Panc1 (cell line): Measurements from ENCODE around the gene ZNF384. TPM values are rescaled to one million over a fixed set of nuclear protein-coding genes. Genes with fewer than 3 reads are reported as not detected.

Experiments used
- ATAC-seq: fragments of 200-7000 bp; cut with Tn5 transposase; 2 replicates; pipeline ENCODE4 v1.9.1; 2020; ENCODE audit warnings: mild to moderate bottlenecking, moderate library complexity
- BruUV-seq: library from RNA; stranded (reverse); fragments of 400-500 nt; replicated peaks from 2 replicates; lab custom pipeline; 2021; lab: Mats Ljungman, UMichigan
- CTCF ChIA-PET: fragments of 300-600 bp; sonication (Branson Sonifier 250); formaldehyde crosslinking; loops from one replicate; lab custom pipeline; 2022; ENCODE audit warnings: antibody characterized with exemption; lab: Charles Lee
- POLR2A ChIA-PET: fragments of 300-600 bp; sonication (Branson Sonifier 250); formaldehyde crosslinking; loops from one replicate; lab custom pipeline; 2022; ENCODE audit warnings: antibody characterized with exemption; lab: Charles Lee
- DNase-seq: peaks from one replicate; pipeline ENCODE4 v3.0.0-alpha.2; 2010; ENCODE audit warnings: low read depth, low spot score
- H3K27ac ChIP-seq: 2 replicates; pipeline ENCODE4 v1.5.1; 2011; ENCODE audit warnings: mild to moderate bottlenecking, low read length, inconsistent platforms
- H3K27me3 ChIP-seq: fragments of 200-500 bp; sonication (Bioruptor generic); 2 replicates; pipeline ENCODE4 v1.6.0; 2014; ENCODE audit warnings: low read length, inconsistent platforms; ENCODE audit not compliant: control insufficient read depth, insufficient read depth
- H3K36me3 ChIP-seq: fragments of 200-500 bp; sonication (Bioruptor generic); 2 replicates; pipeline ENCODE4 v1.5.1; 2014; ENCODE audit warnings: inconsistent platforms, mild to moderate bottlenecking, low read length, moderate library complexity; ENCODE audit not compliant: control insufficient read depth, insufficient read depth
- H3K4me1 ChIP-seq: 2 replicates; pipeline ENCODE4 v1.5.1; 2011; ENCODE audit warnings: inconsistent platforms, mild to moderate bottlenecking, low read length, moderate library complexity; ENCODE audit not compliant: control insufficient read depth, insufficient read depth
- H3K4me3 ChIP-seq, 2 experiments: 2 replicates each; pipeline ENCODE4 v1.5.1; 2011 to 2012; ENCODE audit warnings: low read depth in 2 of 2, low read length in 2 of 2, mild to moderate bottlenecking in 2 of 2, inconsistent platforms in 1 of 2, moderate library complexity in 1 of 2
- H3K9me3 ChIP-seq: fragments of 200-500 bp; sonication (Bioruptor generic); 2 replicates; pipeline ENCODE4 v1.5.1; 2014; ENCODE audit warnings: low read depth, mild to moderate bottlenecking, inconsistent platforms, low read length, moderate library complexity; ENCODE audit not compliant: control insufficient read depth, insufficient read depth
- CTCF ChIP-seq: fragments of 450-650 bp; IDR thresholded peaks from 2 replicates; pipeline ENCODE4 v1.5.1; 2017; ENCODE audit warnings: mild to moderate bottlenecking
- POLR2AphosphoS5 ChIP-seq: IDR thresholded peaks from 2 replicates; pipeline ENCODE4 v1.6.1; 2012; ENCODE audit warnings: mild to moderate bottlenecking, low read depth, low read length, moderate library complexity
- REST ChIP-seq, 2 experiments: IDR thresholded peaks; 2 replicates each; pipeline ENCODE4 v1.6.1; 2011 to 2012; ENCODE audit warnings: low read depth in 2 of 2, control low read depth in 1 of 2, low read length in 1 of 2, mild to moderate bottlenecking in 1 of 2, moderate library complexity in 1 of 2; ENCODE audit not compliant: insufficient read depth in 1 of 2
- SIN3A ChIP-seq: IDR thresholded peaks from 2 replicates; pipeline ENCODE4 v1.6.1; 2012; ENCODE audit warnings: low read depth, mild to moderate bottlenecking, low read length, moderate library complexity, borderline replicate concordance; ENCODE audit not compliant: insufficient read depth
- TCF7L2 ChIP-seq: IDR thresholded peaks from 2 replicates; pipeline ENCODE4 v1.6.1; 2011; ENCODE audit warnings: mild to moderate bottlenecking, low read depth, low read length, inconsistent platforms
- in situ Hi-C: cut with HindIII; loops from 2 replicates; pipeline ENCODE4 v1.10.0; 2016; ENCODE audit warnings: low sequenced_read_pairs, low pct_unique_long_range_greater_than_20kb
- intact Hi-C: fragments of 100-400 bp; cut with micrococcal nuclease; formaldehyde crosslinking; loops from one replicate; pipeline ENCODE4 v1.10.0; 2022; ENCODE audit not compliant: unreplicated experiment
- total RNA-seq: library from RNA; stranded (reverse); gene quantifications from one replicate; pipeline ENCODE4 v1.2.1, GENCODE V29; 2021; ENCODE audit not compliant: unreplicated experiment

Gene ZNF384
- total RNA-seq, 1 experiment from 2014 or later, result 54.3 TPM

GRCh38 chr12:6695313-6696045, 6.3 kb upstream of the ZNF384 start:
- Histone ChIP-seq H3K9me3 (no peaks in the 10 kb centered on the region), H3K4me3 (no peak overlapping the region), H3K4me1 (no peaks in the 10 kb centered on the region), H3K36me3 (no peaks in the 10 kb centered on the region), H3K27me3 (peaks cover 2% of the 10 kb centered on the region; the same call in 1 of the 2 replicates), H3K27ac (no peak overlapping the region)
- ATAC-seq, result no peak
- ChIA-PET CTCF (no interaction called here), POLR2A (no interaction called here)
- intact Hi-C loops, result no loop called here
- TF ChIP-seq SIN3A, result no peak
- no peak for TF ChIP-seq CTCF
- no peak for TF ChIP-seq POLR2AphosphoS5
- no peak for TF ChIP-seq TCF7L2
- no peak for TF ChIP-seq REST (IDR thresholded peaks at IDR 0.05; ENCODE audit: insufficient read depth in 1 of 2, low read depth in 2 of 2, low read length in 1 of 2)
- in situ Hi-C loops, result no loop called here
- no TSS peak for BruUV-seq
- no peak for DNase-seq

- Histone ChIP-seq H3K9me3 (no peaks in the 10 kb centered on the region), H3K27me3 (peaks cover 2% of the 10 kb centered on the region; the same call in 1 of the 2 replicates), H3K27ac (no peak overlapping the region), H3K4me1 (peaks cover 3% of the 10 kb centered on the region; the same call in 1 of the 2 replicates), H3K36me3 (peaks cover 4% of the 10 kb centered on the region; the same call in 1 of the 2 replicates), H3K4me3 (no peak overlapping the region)
- in situ Hi-C loops (no loop called here), intact Hi-C loops (no loop called here)
- ATAC-seq (no peak), DNase-seq (no peak)
- ChIA-PET POLR2A (no interaction called here), CTCF (no interaction called here)
- BruUV-seq, result no TSS peak
- no peak for TF ChIP-seq CTCF
- no peak for TF ChIP-seq TCF7L2
- TF ChIP-seq POLR2AphosphoS5, result no peak
- TF ChIP-seq SIN3A, result no peak
- no peak for TF ChIP-seq REST (IDR thresholded peaks at IDR 0.05; ENCODE audit: insufficient read depth in 1 of 2, low read depth in 2 of 2, low read length in 1 of 2)
Observed at GRCh38 chr12:6694701-6695100, 5.5 kb upstream of the ZNF384 start.
